IMR-90 (cell line): ENCODE data around the gene LAMA2. TPM values are rescaled to one million over a fixed set of nuclear protein-coding genes. Genes with fewer than 3 reads are reported as not detected.

Experiments used
- ATAC-seq: fragments of 200-7000 bp; cut with Tn5 transposase; 2 replicates; pipeline ENCODE4 v1.9.1; 2020; ENCODE audit warnings: low read depth, mild to moderate bottlenecking, moderate library complexity
- BruUV-seq: library from RNA; stranded (reverse); fragments of 400-500 nt; replicated peaks from 2 replicates; lab custom pipeline; 2021; lab: Mats Ljungman, UMichigan
- CTCF ChIA-PET: fragments of 300-600 bp; formaldehyde crosslinking; extraction: SDS; loops from one replicate; lab custom pipeline; 2021; ENCODE audit warnings: antibody characterized with exemption; lab: Yijun Ruan, JAX
- POLR2A ChIA-PET: fragments of 300-600 bp; sonication (Branson Sonifier 250); formaldehyde crosslinking; loops from one replicate; lab custom pipeline; 2022; ENCODE audit warnings: antibody characterized with exemption; ENCODE audit not compliant: unreplicated experiment; lab: Charles Lee
- DNase-seq: peaks from one replicate; pipeline ENCODE4 v3.0.0; 2013
- H2AFZ ChIP-seq: replicated peaks from 2 replicates; pipeline ENCODE3; 2013; ENCODE audit warnings: low read length, mild to moderate bottlenecking; ENCODE audit not compliant: poor library complexity
- H2AK5ac ChIP-seq: 2 replicates; pipeline ENCODE4 v1.6.1; 2013; ENCODE audit warnings: low read depth, low read length, inconsistent platforms
- H2AK9ac ChIP-seq: replicated peaks from 2 replicates; pipeline ENCODE3; 2013; ENCODE audit warnings: mild to moderate bottlenecking, low read depth, low read length, moderate library complexity; ENCODE audit not compliant: poor library complexity
- H2BK120ac ChIP-seq: 2 replicates; pipeline ENCODE4 v1.6.1; 2013; ENCODE audit warnings: low read depth, low read length, inconsistent platforms
- H2BK15ac ChIP-seq: 3 replicates; pipeline ENCODE4 v1.6.1; 2013; ENCODE audit warnings: low read depth, low read length, inconsistent platforms
- H2BK20ac ChIP-seq: 2 replicates; pipeline ENCODE4 v1.6.1; 2013; ENCODE audit warnings: low read depth, mild to moderate bottlenecking, inconsistent platforms, low read length, moderate library complexity
- H2BK5ac ChIP-seq: 2 replicates; pipeline ENCODE4 v1.6.1; 2013; ENCODE audit warnings: mild to moderate bottlenecking, low read depth, low read length, inconsistent platforms; ENCODE audit not compliant: poor library complexity, severe bottlenecking
- H3K14ac ChIP-seq: replicated peaks from 2 replicates; pipeline ENCODE4 v1.6.1; 2013; ENCODE audit warnings: low read depth, low read length, inconsistent platforms
- H3K18ac ChIP-seq: 2 replicates; pipeline ENCODE4 v1.6.1; 2013; ENCODE audit warnings: low read depth, low read length, control low read depth
- H3K23ac ChIP-seq: 2 replicates; pipeline ENCODE4 v1.6.1; 2013; ENCODE audit warnings: low read depth, low read length, inconsistent platforms
- H3K27ac ChIP-seq: 2 replicates; pipeline ENCODE4 v1.5.1; 2013; ENCODE audit warnings: mild to moderate bottlenecking, control low read depth, low read length; ENCODE audit not compliant: insufficient read depth
- H3K27me3 ChIP-seq: 2 replicates; pipeline ENCODE4 v1.6.1; 2013; ENCODE audit warnings: low read length; ENCODE audit not compliant: control insufficient read depth, insufficient read depth
- H3K36me3 ChIP-seq: 2 replicates; pipeline ENCODE4 v1.6.1; 2013; ENCODE audit warnings: low read length, mixed read lengths; ENCODE audit not compliant: control insufficient read depth, insufficient read depth
- H3K4ac ChIP-seq: 2 replicates; pipeline ENCODE4 v1.6.1; 2013; ENCODE audit warnings: low read depth, low read length, inconsistent platforms
- H3K4me1 ChIP-seq: 2 replicates; pipeline ENCODE4 v1.6.1; 2013; ENCODE audit warnings: low read length, mixed read lengths; ENCODE audit not compliant: control insufficient read depth, insufficient read depth
- H3K4me2 ChIP-seq: 2 replicates; pipeline ENCODE4 v1.6.1; 2013; ENCODE audit warnings: low read depth, mild to moderate bottlenecking, control low read depth, low read length, moderate library complexity
- H3K4me3 ChIP-seq: 2 replicates; pipeline ENCODE4 v1.5.1; 2013; ENCODE audit warnings: low read depth, mild to moderate bottlenecking, control low read depth, low read length, moderate library complexity; ENCODE audit not compliant: insufficient read depth
- H3K56ac ChIP-seq: 2 replicates; pipeline ENCODE4 v1.6.1; 2013; ENCODE audit warnings: low read length, inconsistent platforms; ENCODE audit not compliant: insufficient read depth; ENCODE audit errors: extremely low read depth
- H3K79me1 ChIP-seq, 2 experiments: 2 replicates each; pipeline ENCODE4 v1.6.1; 2013; ENCODE audit warnings: low read length in 2 of 2, inconsistent platforms in 1 of 2, low read depth in 1 of 2
- H3K9ac ChIP-seq: 2 replicates; pipeline ENCODE4 v1.6.1; 2013; ENCODE audit warnings: low read depth, low read length, control low read depth
- H3K9me1 ChIP-seq: 2 replicates; pipeline ENCODE4 v1.6.1; 2013; ENCODE audit warnings: low read length, inconsistent platforms; ENCODE audit not compliant: insufficient read depth
- H3K9me3 ChIP-seq: 2 replicates; pipeline ENCODE4 v1.6.1; 2013; ENCODE audit warnings: low read length; ENCODE audit not compliant: control insufficient read depth, insufficient read depth
- H4K20me1 ChIP-seq: 2 replicates; pipeline ENCODE4 v1.6.1; 2013; ENCODE audit warnings: low read length, inconsistent platforms; ENCODE audit not compliant: insufficient read depth
- H4K5ac ChIP-seq: 2 replicates; pipeline ENCODE4 v1.6.1; 2013; ENCODE audit warnings: mild to moderate bottlenecking, low read depth, low read length, control low read depth
- H4K8ac ChIP-seq, 2 experiments: 2 replicates each; pipeline ENCODE4 v1.6.1; 2013; ENCODE audit warnings: low read depth in 2 of 2, low read length in 2 of 2, control low read depth in 1 of 2, inconsistent platforms in 1 of 2
- H4K91ac ChIP-seq: 2 replicates; pipeline ENCODE4 v1.6.1; 2013; ENCODE audit warnings: low read depth, low read length, inconsistent platforms; ENCODE audit not compliant: insufficient read depth
- FOS ChIP-seq: fragments of 150-350 bp; IDR thresholded peaks from 2 replicates; pipeline ENCODE4 v1.6.1; 2016; ENCODE audit warnings: low read depth, low read length
- RCOR1 ChIP-seq: IDR thresholded peaks from 2 replicates; pipeline ENCODE4 v1.6.1; 2012; ENCODE audit warnings: mild to moderate bottlenecking, low read length, improper control_type of control experiment; ENCODE audit not compliant: insufficient replicate concordance
- WGBS, 2 experiments: methylation state at CpG; one replicate each; pipeline versions ENCODE4 v1.1.5 to v1.1.7; 2013; ENCODE audit warnings: missing lambda C conversion rate in 2 of 2; ENCODE audit not compliant: insufficient read length in 1 of 2; ENCODE audit errors: extremely low coverage in 2 of 2; 5-methylcytosine and 5-hydroxymethylcytosine counted together
- dilution Hi-C: fragments of 300-500 bp; cut with HindIII; formaldehyde crosslinking; loops from one replicate; pipeline ENCODE4 v1.14.3; 2018; ENCODE audit warnings: low sequenced_read_pairs; ENCODE audit not compliant: unreplicated experiment
- in situ Hi-C: fragments of 300-500 bp; cut with MboI; formaldehyde crosslinking; loops from 3 replicates; pipeline ENCODE4 v1.14.3; 2019; ENCODE audit warnings: low sequenced_read_pairs, inconsistent platforms, mixed read lengths
- intact Hi-C: fragments of 100-400 bp; cut with micrococcal nuclease; formaldehyde crosslinking; loops from 2 replicates; pipeline ENCODE4 v1.10.0; 2022
- polyA plus RNA-seq, 3 experiments: library from polyadenylated mRNA; depleted of rRNA; stranded (reverse); fragments of >200 nt; gene quantifications; 2 replicates each; pipeline ENCODE4 v1.2.3, GENCODE V29; 2012; ENCODE audit warnings: low replicate concordance in 1 of 3
- total RNA-seq: library from RNA; depleted of rRNA; stranded (reverse); fragments of >200 nt; gene quantifications from 2 replicates; pipeline ENCODE4 v1.2.3, GENCODE V29; 2012
- TF ChIP-seq, protein P1 (sequence below): fragments of 150-350 bp; IDR thresholded peaks from 2 replicates; pipeline ENCODE4 v1.6.1; 2017; ENCODE audit warnings: mild to moderate bottlenecking, antibody characterized with exemption, low read length, low read depth

LAMA2 gene
- total and polyA plus RNA-seq, 2 of the 4 experiments (the other 2 are of a cell fraction): 9.9 to 13.3 TPM

DNA sequence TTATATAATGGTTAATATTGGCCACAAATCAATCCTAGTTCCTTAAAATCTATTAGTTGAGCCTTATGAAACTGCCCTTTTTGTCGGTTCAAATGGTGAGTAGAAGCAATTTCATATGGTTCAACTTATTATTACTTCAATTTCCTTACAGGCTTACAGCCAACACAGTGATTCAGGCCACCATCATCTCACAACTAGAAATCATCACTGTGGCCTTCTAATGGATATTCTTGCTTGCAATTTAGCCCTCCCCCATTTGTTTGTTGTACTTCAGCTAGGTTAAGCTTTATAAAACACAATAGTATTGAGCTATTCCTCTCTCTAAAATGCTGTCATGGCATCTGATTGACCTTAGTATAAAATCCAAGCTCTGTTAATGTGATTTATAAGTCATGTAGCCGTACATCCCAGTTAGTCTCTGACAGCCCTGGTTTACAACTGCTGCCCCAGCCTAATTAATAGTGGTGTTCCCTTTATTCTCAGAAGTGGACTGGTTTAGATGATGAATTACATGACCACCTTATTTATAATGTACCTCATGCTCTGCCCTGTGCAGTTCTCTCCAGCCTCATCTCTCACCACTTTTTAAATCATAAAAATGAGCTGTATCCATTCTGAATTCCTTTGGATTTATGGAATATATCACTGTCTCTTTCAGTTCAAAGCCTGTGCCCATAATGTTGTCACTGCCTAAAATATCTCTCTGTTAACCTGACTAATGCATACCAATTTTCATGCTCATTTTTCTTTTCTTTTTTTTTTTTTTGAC, 36.7 kb downstream of the LAMA2 start:
- Histone ChIP-seq H3K4me1 (no peaks in the 10 kb centered on the region), H3K4me2 (no peak overlapping the region), H3K36me3 (no peaks in the 10 kb centered on the region), H3K18ac (no peak overlapping the region), H2BK20ac (no peak overlapping the region), H4K20me1 (no peaks in the 10 kb centered on the region), H3K14ac (no peak overlapping the region), H4K5ac (no peak overlapping the region), H3K56ac (no peak overlapping the region), H2BK5ac (no peak overlapping the region), H2AK5ac (no peak overlapping the region), H3K9me3 (no peaks in the 10 kb centered on the region), H2BK15ac (no peak overlapping the region), H2AK9ac (no peak overlapping the region), H2AFZ (no peak overlapping the region), H3K4ac (no peak overlapping the region), H3K9me1 (no peaks in the 10 kb centered on the region), H3K79me1 (no peaks in the 10 kb centered on the region), H3K27ac (no peak overlapping the region), H4K91ac (no peak overlapping the region), H2BK120ac (no peak overlapping the region), H4K8ac (no peak overlapping the region), H3K9ac (no peak overlapping the region), H3K4me3 (no peak overlapping the region), H3K27me3 (no peaks in the 10 kb centered on the region), H3K23ac (no peak overlapping the region)
- TF ChIP-seq RCOR1 (no peak), FOS (no peak)
- TF ChIP-seq, protein P1, sequence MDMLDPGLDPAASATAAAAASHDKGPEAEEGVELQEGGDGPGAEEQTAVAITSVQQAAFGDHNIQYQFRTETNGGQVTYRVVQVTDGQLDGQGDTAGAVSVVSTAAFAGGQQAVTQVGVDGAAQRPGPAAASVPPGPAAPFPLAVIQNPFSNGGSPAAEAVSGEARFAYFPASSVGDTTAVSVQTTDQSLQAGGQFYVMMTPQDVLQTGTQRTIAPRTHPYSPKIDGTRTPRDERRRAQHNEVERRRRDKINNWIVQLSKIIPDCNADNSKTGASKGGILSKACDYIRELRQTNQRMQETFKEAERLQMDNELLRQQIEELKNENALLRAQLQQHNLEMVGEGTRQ: no peak
- in situ Hi-C loops: no loop called here
- no TSS peak for BruUV-seq
- DNase-seq (peak; percentile 61), ATAC-seq (no peak)
- intact Hi-C loops: no loop called here
- POLR2A ChIA-PET: no interaction called here
- CTCF ChIA-PET: no interaction called here
- WGBS, 2 experiments: no CpG with 5 or more reads among the region's 2 CpGs
- dilution Hi-C loops: no loop called here
